ENCODE data around the gene UBFD1.
"Not testable (repeated sequence)": the region's sequence is repeated elsewhere in the genome, so short reads cannot be mapped to it uniquely, and the experiment has no call there.

UBFD1 gene

GRCh38 chr16:23610905-23611304, 53.4 kb downstream of the UBFD1 start:
- not testable (repeated sequence) for DNase-seq

- no peak for DNase-seq
These were observed 54.4 kb downstream of the UBFD1 start for GRCh38 chr16:23611936-23612335.

GRCh38 chr16:23615805-23616204, 58.3 kb downstream of the UBFD1 start:
- DNase-seq = no peak
